HepG2 (cell line): ENCODE measurements around the gene CDKN1C. TPM values are rescaled to one million over a fixed set of nuclear protein-coding genes. Genes with fewer than 3 reads are reported as not detected.

Experiments used
- ATAC-seq: fragments of 200-7000 bp; cut with Tn5 transposase; 3 replicates; pipeline ENCODE4 v1.9.1; 2020; ENCODE audit warnings: mild to moderate bottlenecking, moderate library complexity
- BruUV-seq: library from RNA; stranded (reverse); fragments of 400-500 nt; replicated peaks from 2 replicates; lab custom pipeline; 2021; lab: Mats Ljungman, UMichigan
- CTCF ChIA-PET: fragments of 300-600 bp; formaldehyde crosslinking; extraction: SDS; loops from one replicate; lab custom pipeline; 2021; ENCODE audit warnings: low total read pairs, inconsistent platforms, low intra/inter-chr PET ratio; lab: Yijun Ruan, JAX
- POLR2A ChIA-PET: fragments of 350-600 bp; sonication (Branson Sonifier 250); formaldehyde crosslinking; loops from one replicate; lab custom pipeline; 2020; ENCODE audit warnings: antibody characterized with exemption, inconsistent platforms; lab: Yijun Ruan, JAX
- DNase-seq: peaks from one replicate; pipeline ENCODE4 v3.0.0-alpha.2; 2015; ENCODE audit warnings: low spot score
- FAIRE-seq: peaks from 3 replicates; lab custom pipeline; 2011; peaks lifted over from hg19 to GRCh38; lab: Jason Lieb, UNC
- H2AFZ ChIP-seq: one replicate; pipeline ENCODE4 v1.6.1; 2011; ENCODE audit warnings: low read length, inconsistent platforms
- H3K27ac ChIP-seq: fragments of 300-600 bp; 3 replicates; pipeline ENCODE4 v1.8.0; 2011; ENCODE audit warnings: mixed run types, mild to moderate bottlenecking, mixed read lengths, low read length, inconsistent platforms; ENCODE audit not compliant: insufficient read depth; ENCODE audit errors: extremely low read length
- H3K27me3 ChIP-seq, 2 experiments: fragments of 200-600 bp in 1 of 2; 2 replicates in 1 of 2; 3 replicates in 1 of 2; pipeline versions ENCODE4 v1.6.0 to v1.8.0; 2011; ENCODE audit warnings: low read length in 2 of 2, mild to moderate bottlenecking in 2 of 2, moderate library complexity in 2 of 2, inconsistent platforms in 1 of 2; ENCODE audit not compliant: insufficient read depth in 2 of 2, control insufficient read depth in 1 of 2
- H3K36me3 ChIP-seq, 2 experiments: fragments of 200-600 bp in 1 of 2; replicated peaks in 1 of 2; 2 replicates in 1 of 2; 3 replicates in 1 of 2; pipeline versions ENCODE4 v1.5.1 to v1.8.0; 2011; ENCODE audit warnings: low read length in 2 of 2, inconsistent platforms in 1 of 2; ENCODE audit not compliant: insufficient read depth in 2 of 2, control insufficient read depth in 1 of 2
- H3K4me1 ChIP-seq: 2 replicates; pipeline ENCODE4 v1.5.1; 2012; ENCODE audit warnings: low read length, inconsistent platforms; ENCODE audit not compliant: insufficient read depth
- H3K4me2 ChIP-seq: 2 replicates; pipeline ENCODE4 v1.6.0; 2011; ENCODE audit warnings: low read depth, low read length, inconsistent platforms
- H3K4me3 ChIP-seq, 3 experiments: fragments of 200-600 bp in 1 of 3; sonication (generic), shearing (Covaris generic) in 1 of 3; replicated peaks in 1 of 3; 2 replicates each; pipeline ENCODE4 v1.5.1; 2011 to 2016; ENCODE audit warnings: low read length in 3 of 3, inconsistent platforms in 2 of 3, low read depth in 2 of 3, mild to moderate bottlenecking in 2 of 3, control low read depth in 1 of 3, mixed read lengths in 1 of 3; ENCODE audit not compliant: insufficient read depth in 1 of 3
- H3K79me2 ChIP-seq: one replicate; pipeline ENCODE4 v1.6.1; 2011; ENCODE audit warnings: low read length, inconsistent platforms; ENCODE audit not compliant: insufficient read depth
- H3K9ac ChIP-seq: 2 replicates; pipeline ENCODE4 v1.6.0; 2011; ENCODE audit warnings: mild to moderate bottlenecking, low read depth, low read length, inconsistent platforms; ENCODE audit not compliant: insufficient read depth
- H3K9me3 ChIP-seq: 2 replicates; pipeline ENCODE4 v1.5.1; 2012; ENCODE audit warnings: mild to moderate bottlenecking, low read length
- H4K20me1 ChIP-seq: 2 replicates; pipeline ENCODE4 v1.6.0; 2011; ENCODE audit warnings: inconsistent platforms, mild to moderate bottlenecking, low read length, moderate library complexity; ENCODE audit not compliant: insufficient read depth
- FOSL1 ChIP-seq: sonication (generic); formaldehyde crosslinking; IDR thresholded peaks from 2 replicates; pipeline ENCODE4 v1.9.0; 2021; ENCODE audit warnings: missing genetic modification reagents, borderline replicate concordance
- HNF4G ChIP-seq, 2 experiments: sonication (generic) in 1 of 2; formaldehyde crosslinking in 1 of 2; IDR thresholded peaks; 2 replicates each; pipeline versions ENCODE4 v1.4.0 to v1.6.1; 2011 to 2020; ENCODE audit warnings: borderline replicate concordance in 2 of 2, low read depth in 2 of 2, mild to moderate bottlenecking in 2 of 2, low read length in 1 of 2, missing genetic modification reagents in 1 of 2, moderate library complexity in 1 of 2
- NPAS2 ChIP-seq: sonication (generic); formaldehyde crosslinking; IDR thresholded peaks from 2 replicates; pipeline ENCODE4 v1.8.0; 2022; ENCODE audit warnings: mild to moderate bottlenecking, missing genetic modification reagents, borderline replicate concordance
- SNAI1 ChIP-seq: sonication (generic); formaldehyde crosslinking; IDR thresholded peaks from 2 replicates; pipeline ENCODE4 v1.5.0; 2020; ENCODE audit warnings: mild to moderate bottlenecking, missing genetic modification reagents, borderline replicate concordance
- ZFP62 ChIP-seq: sonication (generic); formaldehyde crosslinking; IDR thresholded peaks from 2 replicates; pipeline ENCODE4 v1.4.0; 2020; ENCODE audit warnings: missing genetic modification reagents
- whole genome bisulfite sequencing: methylation state at CpG from one replicate; pipeline ENCODE4 v1.1.6; 2017; ENCODE audit warnings: low lambda C conversion rate; 5-methylcytosine and 5-hydroxymethylcytosine counted together
- in situ Hi-C: cut with HindIII; loops from 2 replicates; pipeline ENCODE4 v1.10.0; 2017; ENCODE audit warnings: low pct_unique_long_range_greater_than_20kb; ENCODE audit not compliant: extremely low pct_ligation_motif_present
- intact Hi-C: fragments of 100-400 bp; cut with micrococcal nuclease; formaldehyde crosslinking; loops from one replicate; pipeline ENCODE4 v1.10.0; 2022; ENCODE audit not compliant: unreplicated experiment
- polyA plus RNA-seq, 8 experiments: library from polyadenylated mRNA; depleted of rRNA in 3 of 8; stranded (reverse) in 7 of 8; unstranded in 1 of 8; fragments of >200 nt; fragmentation: Illumina TruSeq in 4 of 8; extraction: Trizol in 4 of 8; gene quantifications; 2 replicates each; pipeline versions ENCODE4 v1.2.1 to v1.2.3, GENCODE V29; 2011 to 2016; ENCODE audit warnings: low read depth in 4 of 8, missing spikeins in 1 of 8, mixed read lengths in 1 of 8; ENCODE audit not compliant: insufficient read depth in 1 of 8
- total RNA-seq, 5 experiments: library from RNA; depleted of rRNA; stranded (reverse); fragments of >200 nt; fragmentation: Illumina TruSeq; extraction: Trizol; gene quantifications; 2 replicates each; pipeline ENCODE4 v1.2.3, GENCODE V29; 2016; ENCODE audit warnings: low read depth in 1 of 5
- TF ChIP-seq, protein P1 (sequence below): fragments of 450-650 bp; IDR thresholded peaks from 2 replicates; pipeline ENCODE4 v1.6.1; 2016

The CDKN1C gene
- total and polyA plus RNA-seq, 2 of the 13 experiments (the other 11 are each of a cell fraction or from before 2014, with no cell fraction given): not detected

DNA sequence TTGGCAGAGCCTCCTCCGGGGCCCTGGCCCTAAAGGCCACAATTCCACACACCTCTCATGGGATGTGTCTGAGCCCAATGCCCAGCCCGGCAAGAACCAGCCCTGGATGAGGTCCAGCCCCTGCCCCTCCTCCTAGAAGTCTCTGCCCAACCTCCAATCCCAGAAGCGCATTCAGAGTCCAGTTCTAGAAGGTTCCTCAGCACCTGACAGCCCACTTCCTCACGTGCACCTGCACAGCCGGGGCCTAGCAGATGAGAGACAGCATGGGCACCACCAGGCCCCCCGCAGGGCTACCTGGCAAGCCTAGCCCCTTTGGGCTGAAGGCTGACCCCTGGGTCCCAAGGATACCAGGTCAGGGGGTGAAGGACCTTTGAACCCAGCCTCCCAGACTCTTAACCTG is 11.5 kb upstream of the CDKN1C start:
- no TSS peak for BruUV-seq
- H3K79me2 ChIP-seq: no peaks in the 10 kb centered on the region
- no peak overlapping the region for H3K27ac ChIP-seq
- no peaks in the 10 kb centered on the region for H4K20me1 ChIP-seq
- FAIRE-seq: no peak
- POLR2A ChIA-PET: no interaction called here
- H3K27me3 ChIP-seq: peaks cover 0 to 8% of the 10 kb centered on the region in 2 experiments; a peak in 4 of 5 replicates
- no peak for TF ChIP-seq FOSL1
- TF ChIP-seq NPAS2 (CRISPR knock-in tag): no peak
- TF ChIP-seq ZFP62 (CRISPR knock-in tag): no peak
- TF ChIP-seq SNAI1 (CRISPR knock-in tag): no peak
- TF ChIP-seq, all 625 proteins: peak for 0
- ATAC-seq: no peak
- CTCF ChIA-PET: no interaction called here
- no peak overlapping the region for H3K4me3 ChIP-seq
- no peaks in the 10 kb centered on the region for H3K36me3 ChIP-seq
- H3K9ac ChIP-seq: no peak overlapping the region
- no peak overlapping the region for H3K4me2 ChIP-seq
- H3K4me1 ChIP-seq: peaks cover 17% of the 10 kb centered on the region
- H2AFZ ChIP-seq: no peak overlapping the region
- intact Hi-C loops (no loop called here), in situ Hi-C loops (loop anchor here (5.0 kb wide), 2 partner anchors 205 to 465 kb away; no protein-coding TSS in a partner anchor)
- no peaks in the 10 kb centered on the region for H3K9me3 ChIP-seq
- WGBS: 61% methylated on average over 4 of the region's 6 CpGs
- no peak for DNase-seq

DNA sequence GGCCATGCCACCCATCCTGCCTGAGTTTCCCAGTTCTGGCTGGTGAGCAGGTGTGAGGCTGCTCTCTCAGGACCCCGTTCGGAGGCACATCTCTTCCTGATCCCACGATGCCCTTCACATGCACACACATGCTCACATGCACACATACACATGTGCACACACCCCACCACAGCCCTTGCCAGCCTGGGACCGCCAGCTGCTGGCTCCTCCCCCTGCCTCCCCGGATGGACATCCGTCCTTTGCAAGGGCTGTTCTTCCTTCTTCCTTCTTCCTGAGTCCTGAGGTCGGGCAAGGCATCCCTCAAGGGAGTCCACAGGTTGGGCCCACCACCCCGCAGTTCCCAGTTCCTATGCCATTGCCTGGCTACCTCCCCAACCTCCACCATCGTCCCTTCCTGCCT is 10.5 kb upstream of the CDKN1C start:
- no TSS peak for BruUV-seq

More for the DNA sequence above, 10.5 kb upstream of the CDKN1C start:
- H3K4me2 ChIP-seq: no peak overlapping the region
- no peak for ATAC-seq
- no peak for FAIRE-seq
- WGBS: 41% methylated on average over 6 of the region's 9 CpGs
- no peaks in the 10 kb centered on the region for H3K9me3 ChIP-seq
- TF ChIP-seq, protein P1, sequence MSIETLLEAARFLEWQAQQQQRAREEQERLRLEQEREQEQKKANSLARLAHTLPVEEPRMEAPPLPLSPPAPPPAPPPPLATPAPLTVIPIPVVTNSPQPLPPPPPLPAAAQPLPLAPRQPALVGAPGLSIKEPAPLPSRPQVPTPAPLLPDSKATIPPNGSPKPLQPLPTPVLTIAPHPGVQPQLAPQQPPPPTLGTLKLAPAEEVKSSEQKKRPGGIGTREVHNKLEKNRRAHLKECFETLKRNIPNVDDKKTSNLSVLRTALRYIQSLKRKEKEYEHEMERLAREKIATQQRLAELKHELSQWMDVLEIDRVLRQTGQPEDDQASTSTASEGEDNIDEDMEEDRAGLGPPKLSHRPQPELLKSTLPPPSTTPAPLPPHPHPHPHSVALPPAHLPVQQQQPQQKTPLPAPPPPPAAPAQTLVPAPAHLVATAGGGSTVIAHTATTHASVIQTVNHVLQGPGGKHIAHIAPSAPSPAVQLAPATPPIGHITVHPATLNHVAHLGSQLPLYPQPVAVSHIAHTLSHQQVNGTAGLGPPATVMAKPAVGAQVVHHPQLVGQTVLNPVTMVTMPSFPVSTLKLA: 0 out of 2 replicates have a peak, but pooled peaks have one; percentile 27
- TF ChIP-seq HNF4G (IDR thresholded peaks at IDR 0.05; ENCODE audit: borderline replicate concordance, low read depth, low read length) (no peak), HNF4G (CRISPR knock-in tag; IDR thresholded peaks at IDR 0.05; ENCODE audit: borderline replicate concordance, low read depth) (no peak)
- peaks cover 15% of the 10 kb centered on the region for H3K4me1 ChIP-seq
- CTCF ChIA-PET: no interaction called here
- no peaks in the 10 kb centered on the region for H4K20me1 ChIP-seq
- peaks cover 0 to 8% of the 10 kb centered on the region in 2 experiments; a peak in 4 of 5 replicates for H3K27me3 ChIP-seq
- H3K27ac ChIP-seq: no peak overlapping the region
- intact Hi-C loops: no loop called here
- POLR2A ChIA-PET: no interaction called here
- H2AFZ ChIP-seq: no peak overlapping the region
- in situ Hi-C loops: loop anchor here (5.0 kb wide), 2 partner anchors 204 to 464 kb away; no protein-coding TSS in a partner anchor
- H3K36me3 ChIP-seq: no peaks in the 10 kb centered on the region
- no peak overlapping the region for H3K9ac ChIP-seq
- DNase-seq: no peak
- no peak overlapping the region for H3K4me3 ChIP-seq
- no peaks in the 10 kb centered on the region for H3K79me2 ChIP-seq
